NCI-H446 treated with DMSO at 0.1 percent for 48 hours (cell line): ENCODE measurements around the gene PDE3A.
"Not testable (repeated sequence)": the region's sequence is repeated elsewhere in the genome, so short reads cannot be mapped to it uniquely, and the experiment has no call there.

Experiments used
- DNase-seq: peaks from one replicate; lab custom pipeline; 2025; lab: John Stamatoyannopoulos, UW

Gene PDE3A

GRCh38 chr12:20368114-20368650 is at the start of gene PDE3A:
Gene PDE3A (plus strand): TSS chr12:20368537. CDS start chr12:20369285, 748 bp downstream.
- DNase-seq: peak; percentile 25

DNA sequence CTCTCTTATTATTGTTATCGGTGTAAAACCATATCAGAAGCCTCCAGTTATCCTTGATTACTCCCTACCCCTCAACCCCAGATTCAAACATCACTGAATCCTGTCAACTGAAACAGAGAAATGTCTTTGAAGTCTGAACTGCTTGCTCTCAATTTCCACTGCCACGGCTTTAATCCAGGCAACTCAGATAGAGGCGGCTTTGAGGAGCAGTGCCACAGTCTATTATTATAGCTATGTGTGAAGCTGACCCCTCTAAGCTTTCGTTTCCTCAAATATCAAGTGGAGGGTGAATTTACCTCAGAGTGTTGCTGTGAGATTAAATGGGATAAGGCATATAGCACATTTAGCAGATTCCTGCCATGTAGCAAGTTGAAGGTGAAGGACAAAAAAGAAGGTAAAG is 49.0 kb upstream of the PDE3A start:
- no peak for DNase-seq

DNA sequence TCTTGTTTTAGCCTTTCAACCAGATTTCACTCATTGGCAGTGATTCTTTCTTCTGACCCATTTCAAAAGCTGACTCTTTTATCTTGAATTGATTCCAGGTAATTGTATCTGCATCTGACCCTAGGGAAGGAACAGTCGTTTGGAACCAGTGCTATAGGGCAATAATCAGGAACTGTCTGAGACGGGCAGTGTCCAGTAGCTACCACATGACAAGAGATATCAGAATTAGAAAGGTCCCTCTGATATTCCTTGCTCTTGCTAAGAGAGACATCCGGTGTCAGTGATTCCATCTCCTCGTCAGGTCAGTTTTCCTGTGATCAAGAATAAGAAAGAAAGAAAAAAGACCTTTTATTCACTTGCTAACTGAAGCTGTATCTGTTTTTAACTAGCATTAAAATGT is 47.8 kb upstream of the PDE3A start:
- no peak for DNase-seq

GRCh38 chr12:20330826-20331505 is 37.4 kb upstream of the PDE3A start:
- not testable (repeated sequence) for DNase-seq

DNA sequence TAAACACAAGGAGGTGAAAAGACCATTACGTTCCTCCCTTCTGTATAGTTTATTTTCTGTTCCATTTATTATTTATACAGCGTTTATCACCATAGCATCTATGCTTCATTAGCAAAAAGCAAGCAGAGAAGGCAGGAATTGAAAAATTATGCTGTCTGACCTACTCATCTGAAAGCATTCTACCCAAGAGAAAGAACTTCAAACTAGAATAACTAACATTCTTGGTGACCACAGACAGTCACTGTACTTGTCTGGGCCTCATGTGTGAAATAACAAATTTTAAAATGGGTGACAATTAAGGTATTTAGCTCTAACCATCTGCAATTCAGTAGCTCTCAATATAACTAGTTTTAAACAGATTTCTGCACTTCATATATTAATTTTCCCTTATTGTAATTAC is 29.3 kb upstream of the PDE3A start:
- DNase-seq: no peak

DNA sequence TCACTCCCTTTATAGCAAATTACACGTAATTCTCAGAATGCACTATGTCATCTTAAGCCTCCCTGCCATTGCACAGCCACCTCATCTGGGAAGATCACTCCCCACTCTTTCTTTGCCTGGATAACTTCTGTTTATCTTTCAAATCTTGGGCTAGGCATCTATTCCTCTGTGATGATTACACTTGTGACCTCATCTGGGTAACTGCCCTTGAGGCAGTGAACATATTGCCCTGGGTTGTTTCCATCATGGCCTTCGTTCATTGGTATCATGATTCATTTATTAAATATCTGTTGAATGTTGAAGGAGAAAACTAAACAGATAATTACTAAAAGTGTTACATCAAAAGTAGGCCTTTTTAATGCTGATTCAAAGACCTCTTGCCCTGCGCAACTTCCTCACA is 26.2 kb upstream of the PDE3A start:
- no peak for DNase-seq

- no peak for DNase-seq
These were observed 22.5 kb upstream of the PDE3A start for GRCh38 chr12:20345866-20346265.

DNA sequence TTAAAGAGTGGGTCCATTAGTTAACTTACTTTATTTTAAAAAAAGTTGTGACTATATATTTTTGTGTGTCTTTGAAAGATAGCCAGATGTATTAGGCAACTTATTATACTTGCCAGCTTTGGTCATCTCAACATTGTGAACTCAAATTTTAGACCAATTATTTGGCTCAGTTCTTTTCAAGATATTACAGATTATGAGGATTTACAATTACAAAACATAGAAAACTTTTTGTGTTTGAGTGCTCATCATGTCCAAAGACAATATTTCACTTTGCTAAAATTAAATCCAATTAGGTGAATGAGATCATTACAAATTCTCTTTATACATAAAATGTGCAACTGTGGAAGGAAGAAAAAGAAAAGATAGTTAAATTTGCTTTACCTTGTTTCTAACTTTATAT is 18.3 kb upstream of the PDE3A start:
- DNase-seq: no peak

DNA sequence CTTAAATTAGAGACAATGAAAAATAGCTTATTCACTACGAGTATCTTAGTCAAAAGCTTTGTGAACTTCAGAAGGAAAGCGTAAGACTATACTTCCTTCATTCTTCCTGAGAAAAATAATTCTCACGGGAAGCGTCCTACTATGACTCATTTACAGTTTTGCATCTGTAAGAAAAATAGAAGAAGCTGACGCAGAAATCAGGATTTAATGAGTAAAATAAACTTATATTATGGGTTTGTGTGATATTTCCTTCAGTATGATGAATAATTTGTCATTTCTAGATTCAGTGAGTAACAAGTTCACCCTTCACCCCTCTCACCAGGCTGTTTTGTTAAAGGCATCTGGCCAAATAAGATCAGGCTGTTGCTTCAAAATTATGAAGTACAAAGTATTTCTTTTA is 17.8 kb upstream of the PDE3A start:
- no peak for DNase-seq

DNA sequence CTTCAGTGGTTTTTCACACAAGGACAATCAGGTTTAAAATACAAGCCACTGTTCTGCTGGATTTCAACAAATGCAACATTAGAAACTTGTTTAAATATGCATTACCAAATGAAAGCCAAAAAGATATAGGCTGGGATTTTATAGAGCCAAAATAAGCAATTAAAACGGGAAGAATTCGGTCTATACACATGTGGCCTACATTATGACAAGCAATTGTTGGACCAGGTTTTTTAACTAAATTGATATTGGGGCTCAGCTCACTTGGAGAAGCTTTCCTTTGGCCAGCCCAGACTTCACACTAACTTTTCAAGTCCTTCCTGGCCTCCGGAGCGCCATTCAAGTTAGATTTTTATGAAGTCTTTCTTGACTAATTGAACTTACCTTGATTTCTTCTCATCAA is 16.9 kb upstream of the PDE3A start:
- no peak for DNase-seq

- no peak for DNase-seq
These were observed 12.3 kb upstream of the PDE3A start for GRCh38 chr12:20356048-20356447.

DNA sequence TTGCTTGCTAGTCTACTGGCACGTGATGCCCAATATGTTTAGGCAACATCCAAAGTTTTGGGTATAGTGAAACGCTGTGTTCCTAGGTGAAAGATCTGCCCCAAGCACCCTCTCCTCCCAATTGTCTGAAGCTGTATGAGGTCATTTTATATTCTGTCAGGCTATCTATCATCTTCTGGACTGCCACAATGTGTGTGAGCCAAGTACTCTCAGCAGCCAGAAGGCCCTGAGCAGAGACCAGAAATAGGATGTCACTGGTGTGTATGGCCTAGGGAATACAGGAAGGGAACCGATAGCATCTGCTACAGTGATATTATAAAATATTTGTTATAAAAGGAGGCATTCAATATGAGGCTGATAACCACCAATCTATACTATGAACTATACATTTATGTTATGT is 7.9 kb upstream of the PDE3A start:
- no peak for DNase-seq

DNA sequence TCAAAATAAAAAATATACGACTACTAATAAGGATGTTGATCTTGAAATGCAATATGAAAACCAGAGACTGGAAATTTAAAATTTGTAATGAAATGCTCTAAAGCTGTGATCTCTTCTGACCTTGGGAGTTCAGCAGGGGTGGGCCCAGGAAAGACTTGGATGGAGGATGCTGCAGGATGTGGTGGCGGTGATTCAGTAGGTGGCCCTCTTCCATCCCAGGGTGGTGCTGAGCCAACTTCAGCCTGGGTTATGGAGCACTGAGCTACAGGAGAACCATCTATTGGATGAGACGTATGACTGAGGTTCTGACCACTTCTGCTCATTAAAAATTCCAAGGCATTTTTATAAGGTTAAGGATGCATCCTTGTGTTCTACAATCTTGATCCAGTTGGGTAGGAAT is 6.9 kb upstream of the PDE3A start:
- no peak for DNase-seq

GRCh38 chr12:20364501-20364900 is 3.8 kb upstream of the PDE3A start:
- DNase-seq: no peak

DNA sequence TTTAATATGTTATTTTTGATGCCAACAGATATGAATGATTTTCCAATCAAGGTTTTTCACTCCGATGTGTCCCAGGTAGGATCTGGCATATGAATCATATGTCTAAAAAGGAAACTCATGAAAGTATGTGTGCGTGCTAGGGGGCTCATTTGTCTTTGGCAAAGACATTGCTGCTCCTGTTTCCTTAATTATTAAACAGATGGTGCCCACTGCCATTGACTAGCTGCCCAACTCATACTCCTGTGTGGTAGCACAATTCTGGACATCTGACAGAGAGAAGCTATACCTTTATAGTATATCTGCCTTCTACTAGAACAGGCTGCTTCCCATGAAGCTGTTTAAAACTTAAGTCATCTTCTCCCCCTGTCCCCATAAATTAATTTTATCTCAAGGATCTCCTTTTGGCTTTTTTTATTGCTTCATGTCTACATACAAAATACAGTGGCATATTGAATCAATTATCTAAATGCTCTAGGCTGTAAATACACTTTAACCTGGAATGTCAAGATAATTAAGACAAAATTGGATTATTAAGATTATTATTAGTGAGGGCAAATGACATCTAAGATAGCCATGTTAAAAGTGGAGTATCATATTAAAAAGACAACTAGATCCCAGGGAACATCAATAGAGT is 1.4 kb upstream of the PDE3A start:
- DNase-seq: peak; percentile 27

- DNase-seq: no peak
These were observed 689 bp upstream of the PDE3A start for GRCh38 chr12:20367583-20368113.

DNA sequence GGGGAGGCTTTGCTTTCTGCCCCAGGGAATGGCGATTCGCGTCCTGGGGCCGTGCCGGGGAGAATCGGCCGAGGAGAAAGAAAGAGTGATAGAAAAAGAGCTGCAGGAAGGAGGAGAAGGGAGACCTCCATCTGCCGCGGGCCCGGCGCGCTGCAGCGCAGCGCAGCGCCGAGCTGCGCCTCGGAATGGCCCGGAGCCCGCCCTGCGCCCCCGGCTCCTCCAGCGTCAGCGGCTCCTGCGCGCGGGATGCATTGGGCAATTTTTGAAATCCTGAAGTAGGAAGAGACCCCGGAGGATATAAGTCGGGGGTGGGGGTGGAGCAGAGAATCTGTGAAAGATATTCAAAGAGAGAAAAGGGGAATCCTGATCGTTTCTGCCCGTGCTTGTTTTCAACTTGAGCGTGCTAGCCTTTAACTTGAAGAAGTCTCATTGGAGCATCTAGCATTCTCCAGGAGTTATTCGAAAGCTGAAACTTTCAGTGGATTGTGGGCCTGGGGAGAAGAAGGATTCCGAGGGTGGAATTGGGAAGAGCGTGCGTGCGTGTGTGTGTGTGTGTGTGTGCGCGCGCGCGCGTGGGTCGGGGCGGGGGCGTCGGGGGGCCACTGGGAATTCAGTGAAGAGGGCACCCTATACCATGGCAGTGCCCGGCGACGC is 441 bp downstream of the PDE3A start:
- no peak for DNase-seq

GRCh38 chr12:20369305-20370013 is 1.1 kb downstream of the PDE3A start:
- DNase-seq: no peak

DNA sequence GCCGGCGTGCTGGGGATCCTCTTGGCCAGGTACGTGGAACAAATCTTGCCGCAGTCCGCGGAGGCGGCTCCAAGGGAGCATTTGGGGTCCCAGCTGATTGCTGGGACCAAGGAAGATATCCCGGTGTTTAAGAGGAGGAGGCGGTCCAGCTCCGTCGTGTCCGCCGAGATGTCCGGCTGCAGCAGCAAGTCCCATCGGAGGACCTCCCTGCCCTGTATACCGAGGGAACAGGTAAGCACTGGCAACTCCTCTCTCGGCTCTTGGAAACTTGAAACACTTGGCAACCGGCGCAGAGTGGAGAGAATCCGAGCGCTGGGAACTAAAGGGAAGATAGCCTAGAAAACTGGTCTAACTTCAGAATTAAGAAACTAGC is 1.7 kb downstream of the PDE3A start:
- DNase-seq: no peak

- DNase-seq: no peak
These were observed 2.7 kb downstream of the PDE3A start for GRCh38 chr12:20370866-20371519.

DNA sequence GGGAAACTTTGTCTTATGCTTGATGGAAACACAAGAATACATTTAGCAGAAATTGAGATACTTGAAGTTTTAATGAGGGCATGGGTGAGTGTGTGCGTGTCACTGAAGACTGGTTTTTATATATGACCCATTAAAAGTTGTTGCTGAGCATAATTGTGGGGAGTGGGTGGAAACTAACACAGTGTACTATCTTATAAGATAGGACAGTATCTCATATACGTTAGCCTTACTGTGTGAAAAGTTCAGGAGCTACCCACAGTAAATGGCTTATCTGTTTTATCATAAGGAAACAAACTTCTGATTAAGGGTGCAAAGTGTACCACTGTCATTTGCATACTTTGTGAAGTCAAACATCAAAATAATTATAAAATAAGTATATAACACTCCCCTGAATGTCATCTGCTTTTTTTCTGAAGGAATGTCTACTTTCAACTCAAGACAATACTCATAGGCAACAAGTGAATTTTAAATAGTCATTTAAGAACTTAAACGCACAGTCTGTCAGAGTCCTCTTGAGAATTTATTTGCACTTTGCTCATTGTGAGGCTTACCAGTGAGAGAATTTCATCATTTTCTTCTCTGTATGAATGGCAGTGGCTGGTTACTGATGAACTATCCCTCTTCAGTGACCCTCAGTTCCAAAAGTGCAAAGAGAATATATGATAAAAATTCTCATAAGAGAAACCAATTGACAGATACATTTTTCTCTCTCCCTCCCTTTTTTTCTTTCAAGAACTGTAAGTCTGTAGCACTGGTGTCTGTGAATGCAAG is 4.2 kb downstream of the PDE3A start:
- no peak for DNase-seq
